ENCODE measurements around the gene TERT. TPM values are rescaled to one million over a fixed set of nuclear protein-coding genes. Genes with fewer than 3 reads are reported as not detected.

The TERT gene
- total and polyA plus RNA-seq, 2 of the 8 experiments (the other 6 are each of a cell fraction or from before 2014, with no cell fraction given) = 13.1 to 23.1 TPM

- no peak overlapping the region; a peak in 1 of 7 replicates for H3K9ac ChIP-seq (replicated peaks in 1 of 4; ENCODE audit: extremely low read depth in 1 of 4, low read depth in 3 of 4, low read length in 3 of 4)
- no peaks in the 10 kb centered on the region for H3K79me1 ChIP-seq (ENCODE audit: low read depth, low read length)
- no peaks in the 10 kb centered on the region for H3K79me2 ChIP-seq (ENCODE audit: control insufficient read depth in 1 of 2, insufficient read depth in 2 of 2, low read length in 2 of 2)
- no peaks in the 10 kb centered on the region; a peak in 1 of 7 replicates for H3K4me1 ChIP-seq (replicated peaks in 1 of 4; ENCODE audit: control insufficient read depth in 3 of 4, insufficient read depth in 4 of 4, low read length in 3 of 4)
- FAIRE-seq (no peak), DNase-seq (ENCODE audit: low read depth in 1 of 2, low spot score in 2 of 2) (no peak)
- no peak overlapping the region for H2BK12ac ChIP-seq (ENCODE audit: low read depth, low read length)
- no peak overlapping the region for H3K4ac ChIP-seq (replicated peaks; ENCODE audit: insufficient read length, low read depth, low read length)
- ChIA-PET POLR2A (ENCODE audit: partially characterized antibody) (no interaction called here), CTCF (ENCODE audit: partially characterized antibody) (no interaction called here)
- H3K4me3 ChIP-seq (ENCODE audit: extremely low read depth in 1 of 4, insufficient read depth in 2 of 4, low read depth in 3 of 4, low read length in 4 of 4) = no peak overlapping the region
- H3K27ac ChIP-seq (ENCODE audit: low read depth, low read length) = no peak overlapping the region
- H2AK5ac ChIP-seq (ENCODE audit: low read depth, low read length) = no peak overlapping the region
- H3K36me3 ChIP-seq (ENCODE audit: control insufficient read depth in 2 of 4, insufficient read depth in 4 of 4, low read length in 3 of 4) = no peaks in the 10 kb centered on the region
- H3K23me2 ChIP-seq (ENCODE audit: low read depth, low read length) = peaks cover 6% of the 10 kb centered on the region; the same call in 1 of the 2 replicates
- no peak overlapping the region for H3K14ac ChIP-seq (ENCODE audit: insufficient read length)
- WGBS, 2 experiments (ENCODE audit: extremely low coverage in 1 of 2, insufficient coverage in 1 of 2, insufficient read length in 1 of 2, insufficient replicate concordance in 2 of 2, low coverage in 1 of 2, low lambda C conversion rate in 2 of 2, missing lambda C conversion rate in 1 of 2) = 91% methylated on average over 12 of the region's 12 CpGs; no CpG with 5 or more reads in 1 of the 2 experiments
- no peak overlapping the region for H3K4me2 ChIP-seq (ENCODE audit: insufficient read depth in 1 of 2, low read depth in 2 of 2, low read length in 2 of 2)
- no peak overlapping the region for H3K56ac ChIP-seq (replicated peaks; ENCODE audit: insufficient read length, low read depth, low read length)
- H4K5ac ChIP-seq (ENCODE audit: insufficient read length, low read depth, low read length) = no peak overlapping the region
- no peak overlapping the region for H2BK5ac ChIP-seq (ENCODE audit: low read depth, low read length)
- no peak overlapping the region for H3K18ac ChIP-seq (ENCODE audit: extremely low read depth, low read length)
- H2BK120ac ChIP-seq (replicated peaks; ENCODE audit: low read depth, low read length) = no peak overlapping the region
- H3K23ac ChIP-seq (ENCODE audit: insufficient read length) = no peak overlapping the region
- no peak overlapping the region for H4K91ac ChIP-seq (replicated peaks; ENCODE audit: insufficient read length, low read length)
- no peak overlapping the region for H4K8ac ChIP-seq (ENCODE audit: extremely low read depth, insufficient read depth, low read length)
- peaks cover 0 to 3% of the 10 kb centered on the region in 2 experiments for H4K20me1 ChIP-seq (replicated peaks in 1 of 2; ENCODE audit: control insufficient read depth in 1 of 2, insufficient read depth in 2 of 2, low read length in 2 of 2)
- no peak overlapping the region for H2BK20ac ChIP-seq (ENCODE audit: low read length)
- no peak overlapping the region for H2BK15ac ChIP-seq (ENCODE audit: low read length)
- H2AFZ ChIP-seq (ENCODE audit: low read length) = no peak overlapping the region
- H3K27me3 ChIP-seq (replicated peaks in 1 of 4; ENCODE audit: control insufficient read depth in 3 of 4, extremely low read depth in 1 of 4, insufficient read depth in 3 of 4, low read length in 3 of 4) = no peaks in the 10 kb centered on the region; a peak in 1 of 7 replicates
- peaks cover 0 to 4% of the 10 kb centered on the region in 2 experiments; a peak in 1 of 4 replicates for H3K9me3 ChIP-seq (ENCODE audit: insufficient read depth in 2 of 2, low read depth in 1 of 2, low read length in 1 of 2)
- no peak for TF ChIP-seq CHD2 (IDR thresholded peaks at IDR 0.05; ENCODE audit: low read length)
- no peak for TF ChIP-seq E2F6 (IDR thresholded peaks at IDR 0.05)
- no peak for TF ChIP-seq RNF2 (IDR thresholded peaks at IDR 0.05; ENCODE audit: borderline replicate concordance, low read depth, low read length, missing control alignments, poor library complexity, severe bottlenecking)
- TF ChIP-seq SP1 (IDR thresholded peaks at IDR 0.05; ENCODE audit: low read depth, low read length) = no peak
- TF ChIP-seq EZH2 (IDR thresholded peaks at IDR 0.05; ENCODE audit: low read depth, low read length, severe bottlenecking) = no peak
- no peak for TF ChIP-seq ATF2 (IDR thresholded peaks at IDR 0.05; ENCODE audit: low read length)
- TF ChIP-seq HDAC6 (IDR thresholded peaks at IDR 0.05; ENCODE audit: low read depth, low read length) = no peak
- no peak for TF ChIP-seq ATF3 (IDR thresholded peaks at IDR 0.05; ENCODE audit: insufficient read depth, low read depth, low read length)
- no peak for TF ChIP-seq POLR2A (IDR thresholded peaks at IDR 0.05; ENCODE audit: control extremely low read depth in 1 of 2, low read depth in 2 of 2, low read length in 2 of 2)
- TF ChIP-seq RXRA (IDR thresholded peaks at IDR 0.05; ENCODE audit: insufficient read depth, low read depth, low read length) = no peak
- TF ChIP-seq GABPA (IDR thresholded peaks at IDR 0.05; ENCODE audit: borderline replicate concordance, insufficient read depth, low read length) = no peak
These were observed 71.6 kb downstream of the TERT start for GRCh38 chr5:1223278-1223670.
